Measurements from ENCODE around the gene QRICH2. TPM values are rescaled to one million over a fixed set of nuclear protein-coding genes. Genes with fewer than 3 reads are reported as not detected.

QRICH2 gene
- total and polyA plus RNA-seq, 11 donors: 1.0 to 2.7 (median 1.6) TPM

DNA sequence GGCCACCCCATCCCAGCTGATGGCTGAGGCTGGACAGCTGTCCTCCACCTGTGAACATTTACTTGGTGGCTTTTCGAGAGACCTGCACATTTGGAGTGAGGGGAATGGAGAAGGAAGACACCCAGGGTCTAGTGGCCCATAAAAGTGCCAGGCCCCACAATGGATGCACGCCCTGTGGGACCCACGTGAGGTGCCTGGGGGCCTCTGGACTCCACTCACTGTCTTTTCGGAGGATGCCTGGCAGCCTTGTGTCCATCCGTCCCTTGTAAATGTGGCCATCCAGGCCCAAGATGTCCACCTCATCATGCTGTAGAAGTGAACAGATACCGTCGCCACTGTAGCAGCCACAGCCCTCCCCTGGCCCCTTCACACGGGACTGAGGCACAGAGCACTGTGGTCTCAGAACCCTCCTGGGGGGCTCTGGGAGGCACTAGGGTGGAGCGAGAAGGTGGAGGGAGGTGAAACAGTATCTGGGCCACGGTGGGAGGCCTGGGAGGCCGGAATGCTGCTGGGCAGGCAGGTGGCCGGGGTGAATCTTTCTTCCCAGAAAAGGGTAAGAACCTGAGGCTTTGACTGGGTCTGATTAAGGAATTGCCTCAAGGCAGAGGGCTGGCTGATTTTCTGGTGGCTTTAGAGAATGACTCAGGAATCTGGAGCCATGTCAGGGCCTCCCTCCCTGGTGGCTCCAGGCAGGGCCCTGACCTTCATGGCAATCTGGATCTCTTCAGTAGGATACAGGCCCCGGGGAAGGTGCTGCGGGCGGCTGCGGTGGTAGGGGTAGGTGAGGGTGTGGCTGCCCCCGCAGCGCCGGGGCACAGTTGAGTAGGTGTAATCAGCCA is 31.4 kb downstream of the QRICH2 start:
- 86 to 91% (median 90%) methylated on average over 17 to 19 of the region's 19 CpGs for WGBS, 4 donors
- DNase-seq: no peak
- no peaks in the 10 kb centered on the region for H3K9me3 ChIP-seq
- peaks cover 3 to 31% (median 16%) of the 10 kb centered on the region in 12 donors for H3K4me1 ChIP-seq
- no peak overlapping the region for H3K4me3 ChIP-seq
- intact Hi-C loops (cut with DNase I): loop anchor here in 6 of 10 donors (5.0 to 10.0 kb wide), 6 partner anchors 92 to 372 kb away; partner anchors contain the start of gene MRPL38 (in 1 of the 6)
- ATAC-seq: no peak
- no peak for TF ChIP-seq POLR2A (IDR thresholded peaks at IDR 0.05)
- TF ChIP-seq, protein P1, sequence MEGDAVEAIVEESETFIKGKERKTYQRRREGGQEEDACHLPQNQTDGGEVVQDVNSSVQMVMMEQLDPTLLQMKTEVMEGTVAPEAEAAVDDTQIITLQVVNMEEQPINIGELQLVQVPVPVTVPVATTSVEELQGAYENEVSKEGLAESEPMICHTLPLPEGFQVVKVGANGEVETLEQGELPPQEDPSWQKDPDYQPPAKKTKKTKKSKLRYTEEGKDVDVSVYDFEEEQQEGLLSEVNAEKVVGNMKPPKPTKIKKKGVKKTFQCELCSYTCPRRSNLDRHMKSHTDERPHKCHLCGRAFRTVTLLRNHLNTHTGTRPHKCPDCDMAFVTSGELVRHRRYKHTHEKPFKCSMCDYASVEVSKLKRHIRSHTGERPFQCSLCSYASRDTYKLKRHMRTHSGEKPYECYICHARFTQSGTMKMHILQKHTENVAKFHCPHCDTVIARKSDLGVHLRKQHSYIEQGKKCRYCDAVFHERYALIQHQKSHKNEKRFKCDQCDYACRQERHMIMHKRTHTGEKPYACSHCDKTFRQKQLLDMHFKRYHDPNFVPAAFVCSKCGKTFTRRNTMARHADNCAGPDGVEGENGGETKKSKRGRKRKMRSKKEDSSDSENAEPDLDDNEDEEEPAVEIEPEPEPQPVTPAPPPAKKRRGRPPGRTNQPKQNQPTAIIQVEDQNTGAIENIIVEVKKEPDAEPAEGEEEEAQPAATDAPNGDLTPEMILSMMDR (IDR thresholded peaks at IDR 0.05): no peak
- no peaks in the 10 kb centered on the region for H3K36me3 ChIP-seq
- H3K27ac ChIP-seq: peak overlapping the region in 1 of 12 donors; percentile 32
- H3K27me3 ChIP-seq: no peaks in the 10 kb centered on the region

DNA sequence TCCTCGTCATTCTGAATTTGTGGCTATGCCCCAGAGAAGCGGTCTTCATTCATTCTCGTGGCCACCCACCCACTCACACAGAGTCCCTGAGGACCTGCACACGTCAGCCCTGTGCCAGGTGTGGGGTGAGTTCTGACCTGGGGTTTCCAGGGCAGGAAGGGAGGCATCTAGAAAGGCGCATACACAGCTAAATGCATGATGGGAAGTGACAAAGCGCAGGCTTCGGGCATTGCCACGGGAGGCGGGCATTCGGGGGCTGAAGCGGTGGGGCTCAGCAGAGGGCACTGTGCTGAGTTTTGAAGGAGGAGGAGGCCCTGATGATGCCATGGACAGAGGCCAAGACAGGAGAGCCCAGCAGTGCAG is 32.0 kb downstream of the QRICH2 start:
- no peak overlapping the region for H3K27ac ChIP-seq
- no peaks in the 10 kb centered on the region for H3K9me3 ChIP-seq
- peaks cover 0 to 3% (median 0%) of the 10 kb centered on the region in 9 donors for H3K36me3 ChIP-seq
- peaks cover 3 to 36% (median 22%) of the 10 kb centered on the region in 12 donors for H3K4me1 ChIP-seq
- ATAC-seq: no peak
- H3K27me3 ChIP-seq: no peaks in the 10 kb centered on the region
- TF ChIP-seq POLR2A (IDR thresholded peaks at IDR 0.05): no peak
- TF ChIP-seq, protein P1 (IDR thresholded peaks at IDR 0.05): no peak
- 90 to 97% (median 92%) methylated on average over 9 to 11 of the region's 11 CpGs for WGBS, 4 donors
- H3K4me3 ChIP-seq: no peak overlapping the region
- DNase-seq: no peak
- intact Hi-C loops (cut with DNase I): loop anchor here in 6 of 10 donors (5.0 to 10.0 kb wide), 6 partner anchors 91 to 371 kb away; partner anchors contain the start of gene MRPL38 (in 1 of the 6)

DNA sequence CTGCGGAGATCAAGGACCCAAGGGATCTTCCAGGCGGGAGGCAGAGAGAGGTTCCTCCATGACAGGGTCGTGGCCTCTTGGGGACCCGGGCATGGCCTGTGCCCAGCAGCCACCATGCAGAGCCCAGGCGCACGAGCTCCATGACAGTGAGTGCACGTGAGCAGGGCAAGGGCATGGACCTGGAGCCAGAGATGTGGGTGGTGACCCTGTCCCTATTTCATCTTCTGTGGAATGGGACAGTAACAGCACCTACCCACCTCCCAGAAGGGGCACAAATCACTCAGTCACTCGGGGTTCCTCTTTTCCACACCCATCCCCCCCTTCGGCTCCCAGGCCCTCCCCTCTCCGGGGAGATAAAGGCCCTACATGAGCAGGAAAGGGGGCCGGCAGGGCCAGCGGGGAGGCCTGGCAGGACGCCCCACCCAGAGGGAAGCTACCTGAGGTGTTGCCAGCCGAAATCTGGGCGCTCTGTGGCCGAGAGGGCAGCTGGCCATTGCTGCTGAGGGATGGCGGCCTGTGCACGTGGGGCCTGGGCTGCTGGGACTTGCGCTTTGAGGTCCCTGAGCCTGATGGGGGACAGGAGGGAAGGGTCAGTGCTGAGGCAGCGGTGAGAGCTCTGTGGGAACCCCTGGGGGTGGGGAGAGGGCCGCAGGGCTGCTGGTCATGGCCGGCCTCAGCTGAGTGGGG is 32.6 kb downstream of the QRICH2 start:
- TF ChIP-seq, protein P1 (IDR thresholded peaks at IDR 0.05): no peak
- Histone ChIP-seq H3K9me3 (no peaks in the 10 kb centered on the region), H3K27me3 (no peaks in the 10 kb centered on the region), H3K27ac (no peak overlapping the region), H3K4me3 (no peak overlapping the region), H3K36me3 (peaks cover 0 to 8% (median 4%) of the 10 kb centered on the region in 9 donors), H3K4me1 (peaks cover 3 to 41% (median 27%) of the 10 kb centered on the region in 12 donors)
- ATAC-seq (no peak), DNase-seq (no peak)
- intact Hi-C loops (cut with DNase I): loop anchor here in 6 of 10 donors (5.0 to 10.0 kb wide), 6 partner anchors 91 to 371 kb away; partner anchors contain the start of gene MRPL38 (in 1 of the 6)
- 86 to 95% (median 87%) methylated on average over 17 to 22 of the region's 22 CpGs for WGBS, 4 donors
